ENCODE measurements around the gene TP53RK.

DNA sequence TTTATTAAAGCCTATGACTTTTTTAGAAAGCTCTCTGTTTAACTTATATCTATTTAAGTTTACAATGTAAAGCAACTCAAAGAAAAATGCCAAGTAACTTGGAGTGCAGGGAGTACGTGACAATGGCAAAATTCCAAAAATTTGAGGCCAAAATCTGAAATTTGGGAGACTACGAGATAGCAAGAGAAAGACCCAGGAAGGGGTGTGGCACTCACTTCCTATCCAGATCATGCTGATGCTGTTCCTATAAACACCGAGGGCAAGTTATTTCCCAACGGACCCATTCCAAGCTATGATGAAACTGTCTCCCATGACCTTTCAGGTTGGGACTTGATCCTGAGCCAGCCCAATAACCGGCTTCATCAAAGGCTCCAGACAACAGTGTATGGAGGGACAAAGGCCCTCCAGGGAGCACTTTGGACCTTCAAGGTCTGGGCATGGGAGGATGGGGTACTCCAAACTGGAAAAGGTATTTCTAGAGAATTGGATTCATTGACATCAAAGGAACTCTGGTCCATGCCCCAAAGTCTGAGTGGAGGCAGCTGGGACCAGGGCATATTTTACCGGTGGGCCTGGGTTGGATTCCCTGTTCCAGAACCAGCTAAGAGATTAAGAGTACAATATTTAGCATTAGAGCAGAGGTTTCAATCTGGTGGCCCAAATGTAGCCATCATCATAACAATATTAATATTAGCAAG lies 22.3 kb downstream of the TP53RK start:
- TF ChIP-seq POLR2A (IDR thresholded peaks at IDR 0.05; ENCODE audit: low read depth, low read length) (no peak), PAX5 (IDR thresholded peaks at IDR 0.05; ENCODE audit: insufficient read depth, low read length, severe bottlenecking) (no peak), TAF1 (IDR thresholded peaks at IDR 0.05; ENCODE audit: low read depth, low read length) (no peak), SPI1 (IDR thresholded peaks at IDR 0.05; ENCODE audit: low read depth, low read length) (no peak)
